Stimulated activated CD4-positive, alpha-beta T cell treated with anti-CD3 and anti-CD28 coated beads, Interleukin-12 subunit alpha, Interleukin-12 subunit beta, amount 100 ng/mL, for 4 hours (primary cell): Measurements from ENCODE around the gene DOK7.
"Not testable (repeated sequence)": the region's sequence is repeated elsewhere in the genome, so short reads cannot be mapped to it uniquely, and the experiment has no call there.

Source experiments
- DNase-seq: peaks from one replicate; pipeline ENCODE4 v3.0.0-alpha.2; 2020

Gene DOK7

DNA sequence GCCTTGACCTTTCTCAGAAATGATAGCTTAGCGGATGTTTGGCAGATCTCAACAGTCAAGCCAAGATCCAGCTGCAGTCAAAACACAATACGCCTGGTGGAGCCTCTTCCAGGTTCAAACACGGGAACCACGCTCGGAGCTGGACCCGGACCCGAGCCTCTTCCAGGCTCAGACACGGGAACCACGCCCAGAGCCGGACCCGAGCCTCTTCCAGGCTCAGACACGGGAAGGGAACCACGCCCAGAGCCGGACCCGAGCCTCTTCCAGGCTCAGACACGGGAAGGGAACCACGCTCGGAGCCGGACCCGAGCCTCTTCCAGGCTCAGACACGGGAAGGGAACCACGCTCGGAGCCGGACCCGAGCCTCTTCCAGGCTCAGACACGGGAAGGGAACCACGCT is 48.5 kb downstream of the DOK7 start:
- DNase-seq, result not testable (repeated sequence)

DNA sequence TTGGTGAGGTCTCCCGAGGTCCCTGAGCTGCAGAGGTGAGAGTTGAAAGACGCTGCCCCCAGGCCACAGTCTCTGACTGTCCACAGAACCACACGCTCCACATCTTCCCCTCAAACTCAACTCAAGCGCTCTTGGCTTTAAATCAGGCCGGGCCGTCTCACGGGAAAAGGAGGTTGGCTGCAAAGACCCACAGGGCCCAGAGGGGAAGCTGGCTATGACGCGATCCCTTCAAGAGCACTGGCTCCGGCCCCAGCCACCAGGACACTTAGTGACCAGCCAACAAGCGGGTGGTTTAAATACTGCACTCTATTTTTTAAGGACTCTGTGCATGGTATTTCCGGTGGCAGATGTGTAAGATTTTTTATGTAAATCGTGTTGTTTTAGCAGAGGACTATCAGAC is 49.2 kb downstream of the DOK7 start:
- DNase-seq, result no peak

DNA sequence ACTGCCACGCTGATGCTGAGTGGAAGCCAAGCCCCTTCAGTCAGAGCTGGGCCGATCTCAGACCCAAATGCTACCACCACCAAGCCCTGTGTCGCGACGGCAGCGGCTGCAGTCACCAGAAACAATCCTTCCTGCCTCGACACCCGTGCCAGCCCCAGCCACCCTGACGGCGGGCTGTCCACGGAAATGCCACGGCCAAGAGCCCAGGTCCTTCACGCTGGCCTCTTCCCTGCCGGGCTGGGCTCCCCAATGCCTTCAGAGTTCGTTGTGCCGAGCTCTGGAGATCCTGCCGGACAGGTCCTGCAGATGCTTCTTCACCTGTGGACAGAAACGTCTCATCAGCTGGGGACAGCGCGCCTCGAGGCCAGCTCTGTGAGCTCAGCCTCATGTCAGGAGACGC is 49.6 kb downstream of the DOK7 start:
- DNase-seq, result no peak

DNA sequence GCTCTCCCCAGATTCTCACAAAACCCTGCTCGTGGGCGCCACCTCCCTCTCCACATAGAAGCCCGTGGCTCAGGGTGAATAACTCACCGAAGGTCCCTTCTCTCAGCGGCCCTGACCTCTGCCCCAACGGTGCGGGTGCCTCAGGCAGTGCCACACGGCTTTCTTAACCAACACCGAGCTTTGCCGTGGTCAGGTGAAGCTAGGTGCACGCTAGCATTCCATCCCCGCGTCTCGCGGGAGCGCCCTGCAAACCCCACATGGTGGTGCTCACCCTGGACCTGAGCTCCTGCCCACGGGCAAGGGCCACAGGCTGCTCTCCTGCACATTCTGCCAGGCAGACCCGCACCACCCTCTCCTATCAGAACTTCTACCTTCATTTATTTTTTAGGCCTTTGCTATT is 50.7 kb downstream of the DOK7 start:
- DNase-seq, result no peak

DNA sequence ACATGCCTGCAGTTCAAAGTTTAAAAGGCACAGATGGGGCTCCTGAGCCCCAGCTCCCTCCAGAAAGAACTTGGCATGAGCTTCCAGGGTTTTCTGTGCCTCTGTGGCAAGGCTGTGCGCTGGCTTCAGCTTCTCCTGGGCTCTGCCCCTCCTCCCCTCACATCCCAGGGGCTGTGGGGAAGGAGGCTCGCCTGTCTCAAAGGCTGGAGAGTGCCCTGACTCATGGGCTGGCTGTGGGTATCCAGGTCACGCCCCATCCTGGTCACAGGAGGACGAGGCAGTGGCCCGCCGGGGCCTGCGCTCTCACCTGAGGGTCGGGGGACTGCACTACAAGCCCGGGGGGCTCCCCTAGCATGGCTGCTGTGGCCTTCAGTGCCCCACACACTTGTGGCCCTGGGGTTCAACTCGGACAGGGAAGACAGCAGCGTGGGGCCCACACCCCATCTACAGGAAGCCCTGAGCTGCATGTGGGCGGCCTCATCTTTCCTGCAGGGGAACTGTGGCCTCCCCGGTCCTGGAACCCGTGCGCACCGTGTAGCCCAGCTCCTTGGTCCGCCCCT is 51.2 kb downstream of the DOK7 start:
- no peak for DNase-seq

DNA sequence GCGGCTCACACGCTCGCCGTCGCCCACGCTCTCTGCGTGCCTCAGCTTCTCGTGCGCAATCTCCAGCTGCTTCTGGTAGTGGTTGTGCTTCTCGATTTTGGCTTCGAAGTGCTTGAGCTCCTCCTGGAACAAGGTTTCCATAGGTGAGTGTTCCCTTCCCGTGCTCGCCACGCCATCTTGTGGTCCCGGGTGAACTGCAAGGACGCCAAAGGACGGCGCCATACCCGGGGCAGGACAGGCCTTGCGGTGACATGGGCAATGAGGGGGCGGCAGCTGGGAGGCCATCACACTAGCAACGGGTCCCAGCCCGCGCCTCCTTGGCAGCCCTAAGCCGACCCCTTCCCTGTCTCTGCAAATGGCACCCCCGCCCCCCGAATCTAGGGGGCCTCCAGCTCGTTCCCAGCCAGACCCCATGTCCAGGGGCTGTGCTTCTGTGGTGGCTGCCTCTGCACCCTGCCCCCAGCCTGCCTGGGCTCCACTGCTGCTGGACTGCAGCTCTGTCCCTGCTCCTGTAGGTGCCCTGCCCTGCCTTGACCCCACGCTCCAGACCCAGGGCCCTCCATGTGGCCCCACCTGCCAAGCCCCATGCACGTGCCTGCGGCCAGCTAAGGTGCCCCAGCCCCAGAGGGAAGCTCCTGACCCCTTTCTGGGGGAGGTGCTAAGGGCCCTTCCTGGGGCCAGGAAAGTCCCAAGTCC is 51.8 kb downstream of the DOK7 start:
- no peak for DNase-seq

DNA sequence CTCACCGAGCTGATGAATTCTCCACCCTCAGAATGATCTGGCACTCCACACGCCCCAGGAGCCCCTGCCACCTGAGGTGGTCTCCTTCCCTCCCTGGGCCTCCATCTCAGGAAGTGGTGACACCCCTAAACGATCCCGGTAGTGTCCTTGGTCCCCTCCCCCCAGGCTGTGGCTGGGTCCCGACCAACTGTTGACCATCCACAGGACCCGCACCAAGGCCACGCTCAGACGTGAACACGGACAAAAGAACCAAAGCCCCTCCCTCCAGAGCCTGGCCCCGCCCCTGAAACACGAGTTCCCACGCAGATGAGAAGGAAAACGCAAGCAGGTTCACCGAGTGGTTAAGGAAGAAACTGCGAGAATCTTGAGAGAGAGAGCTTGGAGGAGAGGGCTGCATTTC is 52.5 kb downstream of the DOK7 start:
- no peak for DNase-seq

DNA sequence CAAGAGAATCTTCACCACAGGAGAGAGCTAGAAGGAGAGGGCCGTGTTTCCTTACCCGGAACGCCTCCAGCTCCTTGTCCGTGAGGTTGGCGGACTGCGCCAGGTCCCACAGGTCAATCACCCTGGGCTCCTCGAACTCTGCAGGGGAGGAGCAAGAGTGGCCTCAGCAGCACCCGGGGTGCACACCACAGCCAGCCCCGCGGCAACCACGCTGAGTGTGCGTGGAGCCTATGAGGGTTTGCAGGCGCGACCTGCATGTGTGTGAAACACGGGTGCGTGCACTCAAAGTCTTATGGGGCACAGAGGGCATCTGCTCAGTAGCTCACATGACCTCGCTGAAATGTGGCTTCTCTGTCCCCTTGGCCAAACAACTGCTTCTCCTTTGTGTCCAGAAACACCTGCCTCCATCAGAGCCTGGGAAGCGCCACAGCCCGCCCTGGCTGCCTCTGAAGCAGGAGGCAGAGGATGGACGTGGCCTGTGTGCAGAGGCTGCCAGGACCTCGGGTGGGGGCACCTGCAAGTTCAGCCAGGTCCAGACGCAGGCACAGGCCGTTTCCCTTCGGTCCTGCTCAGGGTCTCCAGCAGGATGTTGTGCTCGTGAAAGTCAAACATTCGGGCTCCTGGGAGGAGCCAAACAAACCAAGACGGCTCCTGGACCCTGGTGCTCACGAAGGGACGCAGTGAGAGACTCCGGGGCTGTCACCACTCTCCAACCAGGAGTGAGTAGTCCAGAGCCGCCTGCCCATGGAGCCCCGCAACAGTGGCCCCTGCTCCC is 53.1 kb downstream of the DOK7 start:
- DNase-seq, result no peak

DNA sequence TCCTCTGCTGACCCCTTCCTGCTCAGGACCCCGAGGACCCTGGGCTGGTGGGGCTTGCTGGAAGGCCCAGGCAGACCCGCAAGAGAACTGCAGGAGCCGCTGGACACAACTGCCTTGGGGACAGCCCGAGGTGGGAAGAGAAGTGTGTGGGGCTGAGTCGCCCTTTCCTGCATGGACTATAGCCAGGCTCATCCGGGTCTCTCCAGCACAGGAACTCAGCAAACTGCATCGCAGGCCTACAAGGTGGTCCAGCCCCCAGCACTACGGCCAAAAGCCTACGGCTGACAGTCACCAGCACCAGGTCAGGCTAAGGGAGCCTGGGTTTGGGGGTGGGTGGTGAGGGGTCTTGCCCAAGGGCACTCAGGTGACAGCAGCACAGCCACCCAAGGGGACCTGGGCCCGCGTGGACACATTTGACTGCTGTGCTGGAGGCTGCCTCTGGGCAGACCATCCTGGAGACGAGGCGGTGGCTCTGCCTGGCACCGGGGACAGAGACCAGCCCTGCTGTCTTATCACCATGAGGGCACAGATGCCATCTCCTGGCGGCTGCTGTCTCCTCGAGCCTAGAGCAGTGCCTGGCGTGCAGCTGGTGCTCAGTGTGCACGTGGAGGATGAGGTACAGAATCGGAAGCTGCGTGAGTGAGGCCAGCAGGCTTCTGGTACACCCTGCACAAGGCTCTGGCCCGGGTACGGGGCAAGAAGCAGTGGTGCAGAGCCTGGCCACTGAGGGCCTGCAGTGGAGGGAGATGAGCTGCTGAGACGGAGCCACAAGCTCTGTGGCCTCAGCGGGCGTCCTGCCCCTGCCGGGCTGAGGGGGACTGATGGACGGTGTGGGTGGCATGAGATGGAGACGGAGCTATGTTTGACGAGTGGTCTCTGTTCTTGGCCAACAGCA is 54.0 kb downstream of the DOK7 start:
- DNase-seq, result no peak

DNA sequence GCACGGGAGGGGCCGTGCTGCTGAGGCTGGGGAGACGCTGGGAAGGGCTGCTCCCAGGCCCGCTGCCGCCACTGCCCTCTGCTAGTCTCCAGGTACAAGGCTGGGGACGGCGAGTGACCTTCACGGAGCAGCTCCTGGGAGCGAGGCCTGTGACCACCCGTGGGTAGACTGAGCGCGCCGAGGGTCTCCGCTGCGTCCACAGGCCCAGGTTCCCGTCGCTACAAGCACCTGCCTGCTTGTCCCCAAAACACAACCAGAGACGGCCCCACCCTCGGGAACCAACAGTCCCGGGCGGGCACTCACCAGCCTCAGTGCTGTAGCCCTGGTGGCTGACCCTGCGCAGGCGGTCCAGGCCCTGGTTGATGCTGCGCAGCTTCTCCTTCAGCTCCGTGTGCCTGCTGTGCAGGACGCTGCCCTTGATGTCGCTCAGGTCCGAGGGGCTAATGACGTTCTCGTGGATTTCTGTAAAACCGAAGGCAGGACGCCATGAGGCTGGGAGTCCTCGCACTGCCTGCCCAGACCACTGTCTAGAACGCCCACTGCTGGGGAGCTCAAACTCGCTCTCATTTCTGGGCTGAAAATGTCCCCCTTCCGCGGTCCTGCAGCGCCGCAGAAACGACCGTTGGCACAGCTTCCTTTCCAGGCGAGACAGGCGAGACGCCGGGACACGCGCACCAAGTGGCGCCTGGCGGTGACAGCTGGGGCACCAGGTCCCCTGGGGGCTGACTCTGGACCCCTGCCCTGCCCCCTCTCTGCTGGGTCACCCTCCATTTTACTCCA is 54.8 kb downstream of the DOK7 start:
- DNase-seq, result no peak

DNA sequence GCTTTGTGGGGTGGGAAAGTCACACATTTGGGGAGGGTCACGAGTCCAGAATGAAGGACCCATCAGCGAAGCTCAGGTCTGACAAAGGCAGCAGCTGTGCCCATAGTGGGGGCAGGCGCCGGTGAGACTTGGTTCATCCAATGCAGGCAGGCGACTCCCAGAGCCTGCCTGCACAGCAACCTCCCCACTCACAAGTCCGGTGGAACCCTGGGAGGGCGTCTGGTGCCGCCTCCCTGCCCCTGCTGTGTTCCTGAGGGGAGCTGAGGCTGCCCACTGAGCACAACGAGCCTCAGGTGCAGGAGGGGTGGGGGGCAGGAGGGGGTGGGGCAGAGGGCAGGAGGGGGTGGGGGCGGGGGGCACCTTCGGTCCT is 55.4 kb downstream of the DOK7 start:
- DNase-seq, result no peak

DNA sequence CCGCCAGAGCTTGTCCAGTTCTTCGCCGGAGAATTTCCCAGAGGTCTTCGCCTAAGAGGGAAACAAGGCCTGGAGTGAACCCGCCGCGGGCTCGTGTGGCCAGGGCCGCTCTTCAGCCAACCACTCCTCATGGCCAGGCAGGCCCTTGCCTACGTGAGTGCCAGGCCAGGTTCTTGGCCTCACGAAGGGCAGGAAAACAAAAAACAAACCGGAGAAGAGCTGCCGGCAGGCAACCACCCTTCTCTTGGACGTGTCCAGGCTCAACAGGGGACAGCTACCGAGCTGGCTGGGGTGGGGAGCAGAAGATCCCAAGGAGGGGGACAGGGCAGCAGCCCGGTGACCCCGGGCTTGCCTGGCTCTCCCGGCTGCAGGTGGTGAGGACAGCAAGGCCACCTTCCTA is 55.8 kb downstream of the DOK7 start:
- no peak for DNase-seq

DNA sequence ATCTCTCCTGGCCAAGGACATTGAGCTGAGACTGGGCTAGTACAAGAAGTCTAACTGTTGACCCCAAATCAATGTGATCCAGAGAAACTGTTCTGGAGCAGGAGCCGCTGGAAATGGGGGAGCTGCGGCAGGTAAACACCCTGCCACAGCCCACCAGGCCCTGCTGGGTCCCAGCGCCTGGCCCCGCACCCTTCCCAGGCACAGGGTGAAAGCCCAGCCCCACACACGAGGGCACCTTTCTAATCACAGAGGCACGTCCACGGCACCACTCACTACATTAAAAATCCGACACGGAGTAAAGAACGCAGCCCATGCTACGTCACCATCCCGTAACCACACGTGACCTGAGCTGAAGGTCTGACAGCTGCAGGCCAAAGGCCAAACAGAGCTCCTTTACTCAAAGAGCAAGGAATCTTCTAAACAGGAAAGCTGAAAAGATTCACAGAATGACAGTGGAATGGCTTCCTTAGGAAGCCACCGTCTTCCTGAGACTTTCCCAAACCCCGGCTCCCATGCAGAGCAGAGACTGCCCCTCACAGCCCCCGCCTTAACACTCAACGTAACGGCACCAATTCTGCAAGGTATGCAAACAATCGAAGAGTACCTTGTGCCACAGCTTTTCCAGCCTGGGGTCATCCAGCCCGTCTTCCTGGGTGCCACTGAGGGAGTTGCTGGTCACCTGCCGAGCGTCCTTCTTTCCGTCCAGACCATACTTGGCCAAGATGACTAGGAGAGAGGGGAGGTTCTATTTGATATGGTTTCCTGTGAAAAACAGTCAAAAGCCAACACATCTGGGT is 56.6 kb downstream of the DOK7 start:
- no peak for DNase-seq

- no peak for DNase-seq
Observed at GRCh38 chr4:3520276-3520675, 57.2 kb downstream of the DOK7 start.

DNA sequence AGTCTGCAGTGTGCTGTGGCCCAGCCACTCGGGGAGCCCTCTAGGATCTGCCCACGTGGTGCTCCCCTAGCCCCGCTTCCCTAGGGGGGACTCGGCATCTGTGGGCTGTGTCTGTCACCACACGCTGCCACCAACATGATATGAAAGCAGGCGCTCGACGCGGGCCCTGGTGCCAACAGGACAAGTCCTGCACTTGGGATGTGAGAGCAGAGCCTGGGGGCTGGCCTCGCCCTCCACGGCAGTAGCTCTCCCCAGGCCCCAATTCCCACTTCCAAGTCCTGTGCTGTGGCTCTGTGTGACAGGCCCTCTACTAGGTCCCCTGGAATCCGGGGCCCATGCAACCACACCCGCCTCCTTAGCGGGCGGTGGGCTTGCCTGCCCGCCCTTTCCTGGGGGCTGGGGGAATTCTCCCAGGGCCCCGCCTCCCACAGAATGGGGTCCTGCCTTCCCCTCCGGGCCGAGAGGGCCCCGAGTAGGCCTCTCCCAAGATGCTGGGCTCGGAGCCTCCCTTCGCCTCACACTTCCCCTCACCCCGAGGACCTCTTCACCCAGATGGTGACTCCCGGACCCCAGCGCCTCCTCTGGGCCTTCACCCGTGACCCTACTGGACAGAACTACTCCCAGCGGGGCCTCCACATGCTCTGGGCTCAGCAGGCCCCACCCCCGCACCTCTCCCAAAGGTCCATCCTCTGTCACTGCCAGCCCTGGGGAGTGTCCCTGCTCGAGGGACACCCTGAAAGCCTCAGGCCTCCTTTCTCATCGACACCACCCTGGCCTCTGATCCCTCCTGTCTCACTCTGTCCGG is 57.9 kb downstream of the DOK7 start:
- no peak for DNase-seq

GRCh38 chr4:3521621-3522325 is 58.7 kb downstream of the DOK7 start:
- no peak for DNase-seq

GRCh38 chr4:3522326-3522640 is 59.2 kb downstream of the DOK7 start:
- no peak for DNase-seq

DNA sequence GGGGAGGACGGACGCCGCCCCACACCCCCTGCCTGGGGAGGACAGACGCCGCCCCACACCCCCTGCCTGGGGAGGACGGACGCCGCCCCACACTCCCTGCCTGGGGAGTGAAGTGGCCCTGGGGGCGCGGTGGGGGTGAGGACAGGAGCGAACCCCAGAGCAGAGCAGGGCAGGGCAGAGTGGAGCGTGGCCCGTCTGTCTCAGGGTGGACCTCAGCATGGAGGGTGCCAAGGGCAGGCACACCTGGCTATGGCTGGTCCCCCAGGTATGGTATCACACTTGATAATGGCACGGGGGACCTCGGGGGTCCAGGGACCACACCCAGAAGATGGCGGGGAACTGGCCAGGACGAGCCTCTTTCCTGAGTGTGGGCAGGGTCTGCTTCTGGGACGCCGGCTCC is 59.5 kb downstream of the DOK7 start:
- DNase-seq, result no peak

GRCh38 chr4:3523146-3523627 is 60.1 kb downstream of the DOK7 start:
- no peak for DNase-seq

- DNase-seq, result no peak
Observed at GRCh38 chr4:3523628-3524221, 60.6 kb downstream of the DOK7 start.
